ENCODE measurements around the gene MEOX1. TPM values are rescaled to one million over a fixed set of nuclear protein-coding genes. Genes with fewer than 3 reads are reported as not detected.

Gene MEOX1
- total RNA-seq, 1 donor from 2014 or later = 0.10 TPM

- Mint-ChIP-seq H3K36me3 (ENCODE audit: low read depth) (no peaks in the 10 kb centered on the region), H3K4me3 (no peak overlapping the region), H3K27ac (no peak overlapping the region), H3K27me3 (ENCODE audit: insufficient read depth) (peaks cover 11% of the 10 kb centered on the region), H3K4me1 (ENCODE audit: low read depth) (peaks cover 11% of the 10 kb centered on the region), H3K9me3 (no peaks in the 10 kb centered on the region)
- peak; percentile 58 for DNase-seq (ENCODE audit: low spot score)
- intact Hi-C loops (cut with micrococcal nuclease) = loop anchor here (1.0 kb wide), 1 partner anchor 97 kb away; no protein-coding TSS in a partner anchor
Observed at GRCh38 chr17:43673516-43674323, 12.0 kb upstream of the MEOX1 start.

- H3K27me3 Mint-ChIP-seq (ENCODE audit: insufficient read depth) = peaks cover 9% of the 10 kb centered on the region
Observed at GRCh38 chr17:43671755-43672519, 10.2 kb upstream of the MEOX1 start.

GRCh38 chr17:43671031-43671692 lies 9.4 kb upstream of the MEOX1 start:
- H3K9me3 Mint-ChIP-seq = no peaks in the 10 kb centered on the region
- H3K4me1 Mint-ChIP-seq (ENCODE audit: low read depth) = peaks cover 9% of the 10 kb centered on the region
- H3K4me3 Mint-ChIP-seq = no peak overlapping the region
- DNase-seq (ENCODE audit: low spot score) = no peak
- intact Hi-C loops (cut with micrococcal nuclease) = no loop called here
- peaks cover 9% of the 10 kb centered on the region for H3K27me3 Mint-ChIP-seq (ENCODE audit: insufficient read depth)
- no peaks in the 10 kb centered on the region for H3K36me3 Mint-ChIP-seq (ENCODE audit: low read depth)
- no peak overlapping the region for H3K27ac Mint-ChIP-seq

More at GRCh38 chr17:43671755-43672519, 10.2 kb upstream of the MEOX1 start:
- intact Hi-C loops (cut with micrococcal nuclease) = no loop called here
- H3K4me1 Mint-ChIP-seq (ENCODE audit: low read depth) = peaks cover 9% of the 10 kb centered on the region
- DNase-seq (ENCODE audit: low spot score) = no peak
- no peak overlapping the region for H3K27ac Mint-ChIP-seq
- H3K4me3 Mint-ChIP-seq = no peak overlapping the region
- H3K9me3 Mint-ChIP-seq = no peaks in the 10 kb centered on the region
- no peaks in the 10 kb centered on the region for H3K36me3 Mint-ChIP-seq (ENCODE audit: low read depth)

GRCh38 chr17:43670645-43671030 lies 8.9 kb upstream of the MEOX1 start:
- Mint-ChIP-seq H3K27me3 (ENCODE audit: insufficient read depth) (peaks cover 9% of the 10 kb centered on the region), H3K27ac (no peak overlapping the region), H3K36me3 (ENCODE audit: low read depth) (no peaks in the 10 kb centered on the region), H3K4me1 (ENCODE audit: low read depth) (peaks cover 9% of the 10 kb centered on the region), H3K4me3 (no peak overlapping the region), H3K9me3 (no peaks in the 10 kb centered on the region)
- DNase-seq (ENCODE audit: low spot score) = no peak
- intact Hi-C loops (cut with micrococcal nuclease) = no loop called here

- Mint-ChIP-seq H3K4me3 (no peak overlapping the region), H3K27me3 (ENCODE audit: insufficient read depth) (peaks cover 9% of the 10 kb centered on the region), H3K9me3 (no peaks in the 10 kb centered on the region), H3K27ac (no peak overlapping the region), H3K4me1 (ENCODE audit: low read depth) (peaks cover 9% of the 10 kb centered on the region), H3K36me3 (ENCODE audit: low read depth) (no peaks in the 10 kb centered on the region)
- intact Hi-C loops (cut with micrococcal nuclease) = no loop called here
- no peak for DNase-seq (ENCODE audit: low spot score)
Observed at GRCh38 chr17:43669971-43670644, 8.4 kb upstream of the MEOX1 start.

GRCh38 chr17:43667947-43668348 lies 6.2 kb upstream of the MEOX1 start:
- Mint-ChIP-seq H3K27me3 (ENCODE audit: insufficient read depth) (peaks cover 9% of the 10 kb centered on the region), H3K27ac (no peak overlapping the region)
- no peak for DNase-seq (ENCODE audit: low spot score)

GRCh38 chr17:43667506-43667905 lies 5.8 kb upstream of the MEOX1 start:
- intact Hi-C loops (cut with micrococcal nuclease) = no loop called here
- DNase-seq (ENCODE audit: low spot score) = no peak
- Mint-ChIP-seq H3K27ac (no peak overlapping the region), H3K9me3 (no peaks in the 10 kb centered on the region), H3K27me3 (ENCODE audit: insufficient read depth) (peaks cover 6% of the 10 kb centered on the region), H3K36me3 (ENCODE audit: low read depth) (no peaks in the 10 kb centered on the region), H3K4me3 (no peak overlapping the region), H3K4me1 (ENCODE audit: low read depth) (peaks cover 9% of the 10 kb centered on the region)

More at GRCh38 chr17:43667947-43668348, 6.2 kb upstream of the MEOX1 start:
- Mint-ChIP-seq H3K9me3 (no peaks in the 10 kb centered on the region), H3K36me3 (ENCODE audit: low read depth) (no peaks in the 10 kb centered on the region), H3K4me3 (no peak overlapping the region), H3K4me1 (ENCODE audit: low read depth) (peaks cover 5% of the 10 kb centered on the region)
- intact Hi-C loops (cut with micrococcal nuclease) = no loop called here

- no peaks in the 10 kb centered on the region for H3K36me3 Mint-ChIP-seq (ENCODE audit: low read depth)
- H3K27ac Mint-ChIP-seq = no peak overlapping the region
- intact Hi-C loops (cut with micrococcal nuclease) = no loop called here
Observed at GRCh38 chr17:43665937-43666236, 4.2 kb upstream of the MEOX1 start.

GRCh38 chr17:43665084-43665936 lies 3.6 kb upstream of the MEOX1 start:
- Mint-ChIP-seq H3K36me3 (ENCODE audit: low read depth) (no peaks in the 10 kb centered on the region), H3K9me3 (no peaks in the 10 kb centered on the region), H3K27ac (no peak overlapping the region), H3K4me1 (ENCODE audit: low read depth) (peaks cover 20% of the 10 kb centered on the region), H3K4me3 (no peak overlapping the region), H3K27me3 (ENCODE audit: insufficient read depth) (peaks cover 4% of the 10 kb centered on the region)
- DNase-seq (ENCODE audit: low spot score) = no peak
- intact Hi-C loops (cut with micrococcal nuclease) = no loop called here

More at GRCh38 chr17:43665937-43666236, 4.2 kb upstream of the MEOX1 start:
- no peak overlapping the region for H3K4me3 Mint-ChIP-seq
- H3K9me3 Mint-ChIP-seq = no peaks in the 10 kb centered on the region
- peaks cover 20% of the 10 kb centered on the region for H3K4me1 Mint-ChIP-seq (ENCODE audit: low read depth)
- no peak for DNase-seq (ENCODE audit: low spot score)
- peaks cover 5% of the 10 kb centered on the region for H3K27me3 Mint-ChIP-seq (ENCODE audit: insufficient read depth)

GRCh38 chr17:43664096-43664495 lies 2.4 kb upstream of the MEOX1 start:
- no peaks in the 10 kb centered on the region for H3K9me3 Mint-ChIP-seq
- intact Hi-C loops (cut with micrococcal nuclease) = no loop called here
- H3K4me3 Mint-ChIP-seq = no peak overlapping the region
- H3K36me3 Mint-ChIP-seq (ENCODE audit: low read depth) = no peaks in the 10 kb centered on the region
- no peak overlapping the region for H3K27ac Mint-ChIP-seq
- H3K27me3 Mint-ChIP-seq (ENCODE audit: insufficient read depth) = peaks cover 4% of the 10 kb centered on the region
- no peak for DNase-seq (ENCODE audit: low spot score)
- H3K4me1 Mint-ChIP-seq (ENCODE audit: low read depth) = peaks cover 20% of the 10 kb centered on the region

- H3K36me3 Mint-ChIP-seq (ENCODE audit: low read depth) = no peaks in the 10 kb centered on the region
Observed at GRCh38 chr17:43663383-43663782, 1.7 kb upstream of the MEOX1 start.

More at GRCh38 chr17:43663383-43663782, 1.7 kb upstream of the MEOX1 start:
- DNase-seq (ENCODE audit: low spot score) = no peak
- Mint-ChIP-seq H3K27ac (no peak overlapping the region), H3K4me3 (no peak overlapping the region), H3K4me1 (ENCODE audit: low read depth) (peaks cover 20% of the 10 kb centered on the region), H3K9me3 (no peaks in the 10 kb centered on the region), H3K27me3 (ENCODE audit: insufficient read depth) (peaks cover 8% of the 10 kb centered on the region)
- intact Hi-C loops (cut with micrococcal nuclease) = no loop called here

All from activated T-helper 1 cell treated with anti-CD3 and anti-CD28 coated beads, Interleukin-12 subunit alpha, Interleukin-12 subunit beta, Interleukin-2, Interleukin-4 antibody, amounts not matched to agents 30 ng/mL and 10 ng/mL and 1 ng/mL, durations not matched to agents 14 hours and 24 hours and 36 hours (primary cell).